Peyer's patch (tissue), 4 donors: ENCODE data around the gene C3orf20. TPM values are rescaled to one million over a fixed set of nuclear protein-coding genes. Genes with fewer than 3 reads are reported as not detected.

Source experiments
- DNase-seq, 3 donors: peaks; one replicate each; pipeline ENCODE4 v3.0.0-alpha.2; 2017 to 2019
- H3K27ac ChIP-seq, 4 donors: fragments of 200-600 bp; sonication (generic); one replicate each; pipeline ENCODE4 v1.5.1; 2016 to 2019
- H3K27me3 ChIP-seq, 2 donors: fragments of 200-600 bp; sonication (generic); one replicate each; pipeline ENCODE4 v1.5.1; 2019
- H3K36me3 ChIP-seq, 3 donors: fragments of 200-600 bp; sonication (generic); one replicate each; pipeline ENCODE4 v1.5.1; 2016 to 2019
- H3K4me1 ChIP-seq, 4 donors: fragments of 200-600 bp; sonication (generic); one replicate each; pipeline ENCODE4 v1.5.1; 2016 to 2019
- H3K4me3 ChIP-seq, 4 donors: fragments of 200-600 bp; sonication (generic); 1 replicate in 3 of 4; 2 replicates in 1 of 4; pipeline ENCODE4 v1.5.1; 2016 to 2019; ENCODE audit warnings: mild to moderate bottlenecking in 1 of 4
- H3K9me3 ChIP-seq, 4 donors: fragments of 200-600 bp; sonication (generic); one replicate each; pipeline ENCODE4 v1.5.1; 2016 to 2019; ENCODE audit warnings: mild to moderate bottlenecking in 1 of 4
- CTCF ChIP-seq, 6 experiments: fragments of 450-650 bp in 4 of 6; fragments of 200-600 bp in 2 of 6; sonication (generic) in 1 of 6; IDR thresholded peaks; one replicate each; pipeline ENCODE4 v1.5.1; 2017 to 2019; ENCODE audit warnings: antibody characterized with exemption in 6 of 6, mild to moderate bottlenecking in 3 of 6, moderate library complexity in 1 of 6
- POLR2A ChIP-seq, 2 donors: fragments of 450-650 bp; IDR thresholded peaks; one replicate each; pipeline ENCODE4 v1.5.1; 2017; ENCODE audit warnings: antibody characterized with exemption in 2 of 2, mild to moderate bottlenecking in 2 of 2, moderate library complexity in 2 of 2
- total RNA-seq, 4 donors: library from RNA; depleted of rRNA; stranded (reverse); fragments of >200 nt; gene quantifications; one replicate each; pipeline ENCODE4 v1.1.0, GENCODE V29; 2016

C3orf20 gene
- total RNA-seq, 4 donors from 2014 or later: not detected

DNA sequence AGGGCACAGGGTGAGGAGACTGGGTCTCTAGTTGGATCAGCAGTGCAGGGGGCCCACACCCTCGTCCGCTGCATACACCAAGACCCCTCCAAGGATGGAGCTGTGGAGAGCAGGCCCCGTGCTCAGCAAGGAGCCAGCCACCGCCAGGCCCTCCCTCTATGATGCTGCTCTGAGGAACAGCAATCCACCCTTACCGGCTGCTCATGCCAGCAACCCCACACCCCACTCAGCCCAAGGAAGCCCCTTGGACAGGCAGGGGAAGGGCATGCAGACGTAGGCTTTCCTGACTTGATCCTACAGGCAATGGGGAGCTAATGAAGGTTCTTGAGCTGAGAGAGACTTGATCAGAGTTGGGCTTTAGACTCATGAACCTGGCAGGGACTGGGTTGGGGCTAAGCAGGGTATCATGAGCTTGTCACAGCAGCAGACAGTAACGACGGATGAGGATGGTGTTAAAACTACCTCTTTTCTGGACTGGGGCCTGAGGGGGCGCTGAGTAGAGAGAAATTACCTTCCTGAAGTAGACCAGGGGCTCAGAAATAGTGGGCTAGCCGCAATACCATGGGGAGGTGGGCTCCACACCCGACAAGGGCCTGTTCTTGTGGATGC, 93.3 kb downstream of the C3orf20 start:
- no peaks in the 10 kb centered on the region for H3K27me3 ChIP-seq
- H3K36me3 ChIP-seq: no peaks in the 10 kb centered on the region
- no peaks in the 10 kb centered on the region for H3K4me1 ChIP-seq
- no peak overlapping the region for H3K27ac ChIP-seq
- H3K4me3 ChIP-seq: no peak overlapping the region
- no peak for DNase-seq
- no peaks in the 10 kb centered on the region for H3K9me3 ChIP-seq
- TF ChIP-seq POLR2A (IDR thresholded peaks at IDR 0.05) (no peak), CTCF (IDR thresholded peaks at IDR 0.05) (no peak)

GRCh38 chr3:14768881-14769280, 93.9 kb downstream of the C3orf20 start:
- H3K27ac ChIP-seq: no peak overlapping the region
- no peaks in the 10 kb centered on the region for H3K9me3 ChIP-seq
- no peaks in the 10 kb centered on the region for H3K4me1 ChIP-seq
- DNase-seq: no peak
- H3K36me3 ChIP-seq: no peaks in the 10 kb centered on the region
- H3K4me3 ChIP-seq: no peak overlapping the region
- no peak for TF ChIP-seq CTCF (IDR thresholded peaks at IDR 0.05)
- H3K27me3 ChIP-seq: no peaks in the 10 kb centered on the region

- Histone ChIP-seq H3K4me1 (no peaks in the 10 kb centered on the region), H3K9me3 (no peaks in the 10 kb centered on the region), H3K27me3 (no peaks in the 10 kb centered on the region), H3K36me3 (no peaks in the 10 kb centered on the region), H3K27ac (no peak overlapping the region), H3K4me3 (no peak overlapping the region)
- peak in 1 of 3 donors; percentile 28 for DNase-seq
- TF ChIP-seq CTCF (IDR thresholded peaks at IDR 0.05) (no peak), POLR2A (IDR thresholded peaks at IDR 0.05) (no peak)
These were observed 94.8 kb downstream of the C3orf20 start for GRCh38 chr3:14769544-14770325.

DNA sequence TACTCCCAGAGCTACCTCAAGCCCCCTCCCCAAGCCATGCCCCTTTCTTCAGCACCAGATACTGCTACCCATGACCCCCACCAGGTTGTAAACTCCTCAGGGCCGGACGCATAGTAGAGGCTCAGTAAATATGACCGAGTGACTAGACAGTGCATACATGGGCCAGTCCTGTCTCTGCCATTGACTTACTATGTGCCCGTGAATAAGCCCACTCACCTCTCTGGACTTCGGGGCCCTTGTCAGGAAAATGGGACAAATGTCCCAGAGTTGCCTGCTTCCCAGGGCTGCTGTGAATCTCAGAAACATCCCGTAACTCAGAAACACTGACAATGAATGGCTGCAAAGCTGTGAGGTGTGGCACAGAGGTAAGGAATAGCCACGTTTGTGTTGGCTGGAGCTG, 95.7 kb downstream of the C3orf20 start:
- Histone ChIP-seq H3K4me3 (no peak overlapping the region), H3K27me3 (no peaks in the 10 kb centered on the region), H3K27ac (no peak overlapping the region), H3K9me3 (no peaks in the 10 kb centered on the region), H3K36me3 (no peaks in the 10 kb centered on the region), H3K4me1 (no peaks in the 10 kb centered on the region)
- no peak for DNase-seq
- TF ChIP-seq CTCF (IDR thresholded peaks at IDR 0.05): no peak
- TF ChIP-seq POLR2A (IDR thresholded peaks at IDR 0.05): no peak

GRCh38 chr3:14771593-14772497, 96.9 kb downstream of the C3orf20 start:
- Histone ChIP-seq H3K27me3 (no peaks in the 10 kb centered on the region), H3K36me3 (no peaks in the 10 kb centered on the region), H3K4me3 (no peak overlapping the region), H3K9me3 (no peaks in the 10 kb centered on the region), H3K27ac (no peak overlapping the region), H3K4me1 (no peaks in the 10 kb centered on the region)
- no peak for TF ChIP-seq POLR2A (IDR thresholded peaks at IDR 0.05)
- TF ChIP-seq CTCF (IDR thresholded peaks at IDR 0.05): no peak
- peak in 2 of 3 donors; percentile 21 to 43 for DNase-seq
